Measurements from ENCODE around the gene TEAD1. TPM values are rescaled to one million over a fixed set of nuclear protein-coding genes. Genes with fewer than 3 reads are reported as not detected.

Gene TEAD1
- total RNA-seq, 2 experiments from 2014 or later, result 0.11 TPM; not detected in 1

- ChIA-PET CTCF (no interaction called here), POLR2A (no interaction called here)
- Histone ChIP-seq H3K4me3 (ENCODE audit: low read length) (no peak overlapping the region), H3K4me1 (ENCODE audit: insufficient read depth, low read length) (no peaks in the 10 kb centered on the region), H3K36me3 (ENCODE audit: insufficient read depth, low read length) (no peaks in the 10 kb centered on the region), H3K9me3 (ENCODE audit: control insufficient read depth in 1 of 2, insufficient read depth in 1 of 2, low read length in 2 of 2) (peaks cover 0 to 3% of the 10 kb centered on the region in 2 experiments), H3K27me3 (ENCODE audit: control insufficient read depth in 1 of 2, insufficient read depth in 2 of 2, low read length in 2 of 2) (peaks cover 48 to 64% of the 10 kb centered on the region in 2 experiments), H3K27ac (ENCODE audit: low read depth in 1 of 2, low read length in 2 of 2) (no peak overlapping the region)
- peaks cover 85% of the 10 kb centered on the region for H3K27me3 Mint-ChIP-seq
- no peak overlapping the region for H3K27ac Mint-ChIP-seq
- H3K4me3 Mint-ChIP-seq, result no peak overlapping the region
- DNase-seq, result no peak
- no peaks in the 10 kb centered on the region for H3K4me1 Mint-ChIP-seq (ENCODE audit: low read depth)
- TF ChIP-seq CTCF (IDR thresholded peaks at IDR 0.05), result no peak
- H3K9me3 Mint-ChIP-seq, result peaks cover 3% of the 10 kb centered on the region
- no peak for ATAC-seq (ENCODE audit: poor library complexity)
- intact Hi-C loops (cut with DNase I, micrococcal nuclease), result no loop called here
- no peaks in the 10 kb centered on the region for H3K36me3 Mint-ChIP-seq (ENCODE audit: low read depth)
Measured at GRCh38 chr11:12666915-12667314, 7.3 kb upstream of the TEAD1 start.

DNA sequence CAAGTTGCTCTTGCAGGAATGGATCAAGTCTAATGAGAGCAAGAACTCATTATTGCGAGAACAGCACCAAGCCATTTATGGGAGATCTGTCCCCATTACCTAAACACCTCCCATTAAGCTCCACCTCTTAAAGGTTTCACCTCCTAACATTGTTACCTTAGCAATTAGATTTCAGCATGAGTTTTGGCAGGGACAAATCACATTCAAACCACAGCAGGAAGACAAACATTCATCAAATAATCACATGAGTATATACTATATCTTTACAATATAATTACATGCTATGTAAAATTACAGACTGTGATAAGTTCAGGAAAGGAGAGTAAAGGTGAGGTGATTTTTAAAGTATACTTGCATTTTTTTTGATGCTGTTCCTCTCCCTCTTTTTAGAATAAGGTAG is 6.6 kb upstream of the TEAD1 start:
- H3K4me1 ChIP-seq (ENCODE audit: insufficient read depth, low read length), result no peaks in the 10 kb centered on the region
- no peaks in the 10 kb centered on the region for H3K36me3 Mint-ChIP-seq (ENCODE audit: low read depth)
- H3K27ac ChIP-seq (ENCODE audit: low read depth in 1 of 2, low read length in 2 of 2), result no peak overlapping the region
- peaks cover 87% of the 10 kb centered on the region for H3K27me3 Mint-ChIP-seq
- intact Hi-C loops (cut with DNase I, micrococcal nuclease), result no loop called here
- peaks cover 52 to 64% of the 10 kb centered on the region in 2 experiments for H3K27me3 ChIP-seq (ENCODE audit: control insufficient read depth in 1 of 2, insufficient read depth in 2 of 2, low read length in 2 of 2)
- H3K4me1 Mint-ChIP-seq (ENCODE audit: low read depth), result no peaks in the 10 kb centered on the region
- TF ChIP-seq CTCF (IDR thresholded peaks at IDR 0.05), result no peak
- H3K4me3 ChIP-seq (ENCODE audit: low read length), result no peak overlapping the region
- ATAC-seq (ENCODE audit: poor library complexity), result no peak
- ChIA-PET CTCF (no interaction called here), POLR2A (no interaction called here)
- peaks cover 3% of the 10 kb centered on the region for H3K9me3 Mint-ChIP-seq
- DNase-seq, result no peak
- no peak overlapping the region for H3K27ac Mint-ChIP-seq
- no peaks in the 10 kb centered on the region for H3K36me3 ChIP-seq (ENCODE audit: insufficient read depth, low read length)
- no peak overlapping the region for H3K4me3 Mint-ChIP-seq
- H3K9me3 ChIP-seq (ENCODE audit: control insufficient read depth in 1 of 2, insufficient read depth in 1 of 2, low read length in 2 of 2), result peaks cover 0 to 3% of the 10 kb centered on the region in 2 experiments

DNA sequence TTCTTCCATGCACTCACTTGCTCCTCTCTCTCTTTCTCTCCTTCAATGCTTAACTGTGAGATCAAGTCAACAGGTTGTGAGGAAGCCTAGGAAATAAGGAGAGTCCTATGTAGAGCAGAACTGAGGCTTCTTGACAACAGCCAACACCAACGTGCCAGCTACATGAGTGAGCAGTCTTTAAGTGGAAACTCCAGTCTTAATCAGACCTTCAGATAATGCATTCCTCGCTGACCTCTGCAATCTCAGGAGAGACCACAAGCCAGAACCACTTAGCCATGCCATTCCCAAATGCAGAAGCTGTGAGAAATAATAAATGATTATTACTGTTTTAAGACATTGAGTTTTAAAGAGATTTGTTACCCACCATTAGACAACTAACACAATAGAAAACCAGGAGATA is 6.1 kb upstream of the TEAD1 start:
- H3K27ac ChIP-seq (ENCODE audit: low read depth in 1 of 2, low read length in 2 of 2), result no peak overlapping the region
- H3K4me3 Mint-ChIP-seq, result no peak overlapping the region
- ATAC-seq (ENCODE audit: poor library complexity) (no peak), DNase-seq (no peak)
- no peak for TF ChIP-seq CTCF (IDR thresholded peaks at IDR 0.05)
- H3K36me3 ChIP-seq (ENCODE audit: insufficient read depth, low read length), result no peaks in the 10 kb centered on the region
- peaks cover 0 to 3% of the 10 kb centered on the region in 2 experiments for H3K9me3 ChIP-seq (ENCODE audit: control insufficient read depth in 1 of 2, insufficient read depth in 1 of 2, low read length in 2 of 2)
- POLR2A ChIA-PET, result no interaction called here
- peaks cover 3% of the 10 kb centered on the region for H3K9me3 Mint-ChIP-seq
- peaks cover under 1% of the 10 kb centered on the region for H3K4me1 Mint-ChIP-seq (ENCODE audit: low read depth)
- H3K36me3 Mint-ChIP-seq (ENCODE audit: low read depth), result no peaks in the 10 kb centered on the region
- peaks cover 91% of the 10 kb centered on the region for H3K27me3 Mint-ChIP-seq
- no peak overlapping the region for H3K27ac Mint-ChIP-seq
- no peak overlapping the region for H3K4me3 ChIP-seq (ENCODE audit: low read length)
- CTCF ChIA-PET, result no interaction called here
- intact Hi-C loops (cut with DNase I, micrococcal nuclease), result no loop called here
- peaks cover 58 to 68% of the 10 kb centered on the region in 2 experiments for H3K27me3 ChIP-seq (ENCODE audit: control insufficient read depth in 1 of 2, insufficient read depth in 2 of 2, low read length in 2 of 2)
- H3K4me1 ChIP-seq (ENCODE audit: insufficient read depth, low read length), result peaks cover 5% of the 10 kb centered on the region
